Astrocyte (in vitro differentiated cells and primary cell): ENCODE measurements around the gene ZFPM1.

Experiments
- EZH2 ChIP-seq: IDR thresholded peaks from 2 replicates; pipeline ENCODE4 v1.6.1; 2012; ENCODE audit warnings: mild to moderate bottlenecking, low read length, inconsistent platforms; ENCODE audit not compliant: insufficient read depth
- TF ChIP-seq, protein P1 (sequence below): IDR thresholded peaks from 2 replicates; pipeline ENCODE4 v1.5.1; 2011; ENCODE audit warnings: low read depth, mild to moderate bottlenecking, inconsistent platforms, low read length, moderate library complexity; ENCODE audit not compliant: insufficient read depth

DNA sequence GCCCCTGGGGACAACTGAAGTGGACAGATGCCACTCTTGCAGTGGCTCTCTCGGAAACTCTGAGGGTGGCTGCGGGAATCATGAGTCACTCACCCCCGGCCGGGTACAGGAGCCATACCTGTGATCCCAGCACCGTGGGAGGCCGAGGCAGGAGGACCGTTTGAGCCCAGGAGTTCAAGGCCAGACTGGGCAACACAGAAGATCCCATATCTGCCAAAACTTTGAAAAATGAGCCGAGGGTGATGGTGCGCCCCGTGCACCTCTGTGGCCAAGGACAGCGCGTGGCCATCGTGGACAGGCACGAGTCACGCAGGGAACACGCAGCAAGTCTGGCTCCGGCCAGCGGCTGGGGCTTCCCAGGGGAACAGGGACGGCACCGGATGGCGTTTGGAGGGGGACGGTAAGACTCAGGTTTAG lies 75.8 kb downstream of the ZFPM1 start:
- no peak for TF ChIP-seq EZH2
- TF ChIP-seq, protein P1, sequence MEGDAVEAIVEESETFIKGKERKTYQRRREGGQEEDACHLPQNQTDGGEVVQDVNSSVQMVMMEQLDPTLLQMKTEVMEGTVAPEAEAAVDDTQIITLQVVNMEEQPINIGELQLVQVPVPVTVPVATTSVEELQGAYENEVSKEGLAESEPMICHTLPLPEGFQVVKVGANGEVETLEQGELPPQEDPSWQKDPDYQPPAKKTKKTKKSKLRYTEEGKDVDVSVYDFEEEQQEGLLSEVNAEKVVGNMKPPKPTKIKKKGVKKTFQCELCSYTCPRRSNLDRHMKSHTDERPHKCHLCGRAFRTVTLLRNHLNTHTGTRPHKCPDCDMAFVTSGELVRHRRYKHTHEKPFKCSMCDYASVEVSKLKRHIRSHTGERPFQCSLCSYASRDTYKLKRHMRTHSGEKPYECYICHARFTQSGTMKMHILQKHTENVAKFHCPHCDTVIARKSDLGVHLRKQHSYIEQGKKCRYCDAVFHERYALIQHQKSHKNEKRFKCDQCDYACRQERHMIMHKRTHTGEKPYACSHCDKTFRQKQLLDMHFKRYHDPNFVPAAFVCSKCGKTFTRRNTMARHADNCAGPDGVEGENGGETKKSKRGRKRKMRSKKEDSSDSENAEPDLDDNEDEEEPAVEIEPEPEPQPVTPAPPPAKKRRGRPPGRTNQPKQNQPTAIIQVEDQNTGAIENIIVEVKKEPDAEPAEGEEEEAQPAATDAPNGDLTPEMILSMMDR = no peak
